HL-60 (cell line): ENCODE data around the gene PSMD1.

ENCODE experiments used
- DNase-seq, 2 experiments: peaks; one replicate each; pipeline ENCODE4 v3.0.0-alpha.2; 2010 to 2020; ENCODE audit warnings: low read depth in 1 of 2, low spot score in 1 of 2
- H3K27ac ChIP-seq: fragments of 250-450 bp; sonication (Bioruptor Pico); replicated peaks from 2 replicates; pipeline ENCODE4 v1.5.1; 2020; ENCODE audit warnings: mild to moderate bottlenecking, moderate library complexity
- H3K27me3 ChIP-seq: fragments of 250-450 bp; sonication (Bioruptor Pico); 2 replicates; pipeline ENCODE4 v1.5.1; 2021; ENCODE audit warnings: mild to moderate bottlenecking, moderate library complexity; ENCODE audit not compliant: insufficient read depth, poor library complexity, severe bottlenecking
- H3K4me3 ChIP-seq: replicated peaks from 2 replicates; pipeline ENCODE4 v1.5.1; 2011; ENCODE audit warnings: mild to moderate bottlenecking, control low read depth, low read length; ENCODE audit not compliant: insufficient read depth
- GABPA ChIP-seq: IDR thresholded peaks from 2 replicates; pipeline ENCODE4 v1.6.1; 2012; ENCODE audit warnings: low read depth
- POLR2AphosphoS5 ChIP-seq: IDR thresholded peaks from 2 replicates; pipeline ENCODE4 v1.6.1; 2012; ENCODE audit warnings: low read depth
- SPI1 ChIP-seq: IDR thresholded peaks from 2 replicates; pipeline ENCODE4 v1.6.1; 2012; ENCODE audit warnings: low read depth, mild to moderate bottlenecking, borderline replicate concordance
- TF ChIP-seq, protein P1 (sequence below): IDR thresholded peaks from 2 replicates; pipeline ENCODE4 v1.6.1; 2012; ENCODE audit warnings: low read depth; ENCODE audit not compliant: insufficient replicate concordance
- TF ChIP-seq, protein P2 (sequence below): IDR thresholded peaks from one replicate; pipeline ENCODE4 v1.5.1; 2011; ENCODE audit warnings: low read length, control low read depth, inconsistent platforms; ENCODE audit not compliant: insufficient read depth

PSMD1 gene

DNA sequence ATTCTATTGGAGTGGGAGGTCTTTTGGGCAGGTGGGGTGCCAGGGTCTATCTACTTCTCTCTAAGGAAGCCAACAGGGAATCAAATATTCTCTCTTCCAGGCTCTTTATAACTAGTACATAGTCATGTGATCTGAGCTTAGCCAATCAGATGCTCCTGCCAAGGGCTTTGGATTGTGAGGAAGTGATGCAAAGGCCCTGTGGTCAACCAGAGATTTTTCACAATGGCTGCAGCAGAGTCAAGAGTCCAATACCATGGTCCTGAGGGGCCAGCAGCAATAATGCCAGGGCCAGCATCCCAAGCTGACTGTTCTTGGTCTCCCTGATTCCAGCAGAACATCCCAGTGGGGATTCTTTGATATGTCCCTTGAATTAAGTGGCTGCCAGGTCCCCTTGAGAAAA is 27.8 kb upstream of the PSMD1 start:
- no peak for DNase-seq
- TF ChIP-seq, protein P1, sequence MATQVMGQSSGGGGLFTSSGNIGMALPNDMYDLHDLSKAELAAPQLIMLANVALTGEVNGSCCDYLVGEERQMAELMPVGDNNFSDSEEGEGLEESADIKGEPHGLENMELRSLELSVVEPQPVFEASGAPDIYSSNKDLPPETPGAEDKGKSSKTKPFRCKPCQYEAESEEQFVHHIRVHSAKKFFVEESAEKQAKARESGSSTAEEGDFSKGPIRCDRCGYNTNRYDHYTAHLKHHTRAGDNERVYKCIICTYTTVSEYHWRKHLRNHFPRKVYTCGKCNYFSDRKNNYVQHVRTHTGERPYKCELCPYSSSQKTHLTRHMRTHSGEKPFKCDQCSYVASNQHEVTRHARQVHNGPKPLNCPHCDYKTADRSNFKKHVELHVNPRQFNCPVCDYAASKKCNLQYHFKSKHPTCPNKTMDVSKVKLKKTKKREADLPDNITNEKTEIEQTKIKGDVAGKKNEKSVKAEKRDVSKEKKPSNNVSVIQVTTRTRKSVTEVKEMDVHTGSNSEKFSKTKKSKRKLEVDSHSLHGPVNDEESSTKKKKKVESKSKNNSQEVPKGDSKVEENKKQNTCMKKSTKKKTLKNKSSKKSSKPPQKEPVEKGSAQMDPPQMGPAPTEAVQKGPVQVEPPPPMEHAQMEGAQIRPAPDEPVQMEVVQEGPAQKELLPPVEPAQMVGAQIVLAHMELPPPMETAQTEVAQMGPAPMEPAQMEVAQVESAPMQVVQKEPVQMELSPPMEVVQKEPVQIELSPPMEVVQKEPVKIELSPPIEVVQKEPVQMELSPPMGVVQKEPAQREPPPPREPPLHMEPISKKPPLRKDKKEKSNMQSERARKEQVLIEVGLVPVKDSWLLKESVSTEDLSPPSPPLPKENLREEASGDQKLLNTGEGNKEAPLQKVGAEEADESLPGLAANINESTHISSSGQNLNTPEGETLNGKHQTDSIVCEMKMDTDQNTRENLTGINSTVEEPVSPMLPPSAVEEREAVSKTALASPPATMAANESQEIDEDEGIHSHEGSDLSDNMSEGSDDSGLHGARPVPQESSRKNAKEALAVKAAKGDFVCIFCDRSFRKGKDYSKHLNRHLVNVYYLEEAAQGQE: no peak
- no peak for TF ChIP-seq SPI1
- TF ChIP-seq GABPA: no peak
- TF ChIP-seq POLR2AphosphoS5: no peak
- TF ChIP-seq, protein P2, sequence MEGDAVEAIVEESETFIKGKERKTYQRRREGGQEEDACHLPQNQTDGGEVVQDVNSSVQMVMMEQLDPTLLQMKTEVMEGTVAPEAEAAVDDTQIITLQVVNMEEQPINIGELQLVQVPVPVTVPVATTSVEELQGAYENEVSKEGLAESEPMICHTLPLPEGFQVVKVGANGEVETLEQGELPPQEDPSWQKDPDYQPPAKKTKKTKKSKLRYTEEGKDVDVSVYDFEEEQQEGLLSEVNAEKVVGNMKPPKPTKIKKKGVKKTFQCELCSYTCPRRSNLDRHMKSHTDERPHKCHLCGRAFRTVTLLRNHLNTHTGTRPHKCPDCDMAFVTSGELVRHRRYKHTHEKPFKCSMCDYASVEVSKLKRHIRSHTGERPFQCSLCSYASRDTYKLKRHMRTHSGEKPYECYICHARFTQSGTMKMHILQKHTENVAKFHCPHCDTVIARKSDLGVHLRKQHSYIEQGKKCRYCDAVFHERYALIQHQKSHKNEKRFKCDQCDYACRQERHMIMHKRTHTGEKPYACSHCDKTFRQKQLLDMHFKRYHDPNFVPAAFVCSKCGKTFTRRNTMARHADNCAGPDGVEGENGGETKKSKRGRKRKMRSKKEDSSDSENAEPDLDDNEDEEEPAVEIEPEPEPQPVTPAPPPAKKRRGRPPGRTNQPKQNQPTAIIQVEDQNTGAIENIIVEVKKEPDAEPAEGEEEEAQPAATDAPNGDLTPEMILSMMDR: no peak
- H3K27ac ChIP-seq: no peak overlapping the region

DNA sequence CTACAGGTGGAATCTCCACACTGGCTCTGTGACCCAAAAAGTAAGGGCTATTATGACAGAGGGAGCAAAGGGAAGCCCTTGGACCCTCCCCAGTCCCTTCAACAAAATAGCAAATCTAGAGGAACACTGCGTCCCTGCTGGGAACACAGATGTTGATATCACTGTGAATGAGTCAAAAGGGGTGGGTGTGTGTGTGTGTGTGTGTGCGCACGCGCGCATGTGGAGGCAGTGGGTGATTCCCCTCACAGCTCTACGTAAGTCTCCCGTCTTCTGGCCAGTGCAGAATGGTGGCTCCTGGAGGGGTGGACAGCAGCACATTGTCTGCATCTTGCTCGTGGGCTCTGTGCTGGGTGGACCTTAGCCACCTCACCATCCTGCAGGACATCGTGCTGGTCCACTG is 27.1 kb upstream of the PSMD1 start:
- TF ChIP-seq SPI1: no peak
- TF ChIP-seq, protein P2: no peak
- TF ChIP-seq POLR2AphosphoS5: no peak
- no peak for TF ChIP-seq GABPA
- TF ChIP-seq, protein P1: no peak
- no peak for DNase-seq
- Histone ChIP-seq H3K27ac (no peak overlapping the region), H3K4me3 (no peak overlapping the region), H3K27me3 (peaks cover 5% of the 10 kb centered on the region)

More for the DNA sequence above, 27.8 kb upstream of the PSMD1 start:
- H3K4me3 ChIP-seq: no peak overlapping the region
- peaks cover 5% of the 10 kb centered on the region for H3K27me3 ChIP-seq

DNA sequence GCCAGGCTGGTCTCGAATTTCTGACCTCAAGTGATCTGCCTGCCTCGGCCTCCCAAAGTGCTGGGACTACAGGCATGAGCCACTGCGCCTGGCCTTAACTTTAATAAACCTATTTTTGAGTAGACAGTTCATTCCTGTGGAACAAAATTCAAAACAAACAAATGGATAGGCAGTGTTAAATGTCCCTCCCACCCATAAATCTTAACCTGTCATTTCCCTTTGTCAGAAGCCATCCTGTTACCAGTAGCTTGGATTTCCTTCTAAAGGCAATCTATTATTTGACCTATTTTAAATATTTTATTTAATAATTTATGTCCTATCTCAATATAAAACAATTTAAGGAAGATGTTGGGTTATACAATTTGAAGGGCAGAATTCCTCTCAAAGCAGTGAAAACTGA is 25.9 kb upstream of the PSMD1 start:
- H3K4me3 ChIP-seq: no peak overlapping the region
- DNase-seq: no peak
- no peak overlapping the region for H3K27ac ChIP-seq
- TF ChIP-seq, protein P2: no peak
- TF ChIP-seq SPI1 (no peak), POLR2AphosphoS5 (no peak), GABPA (no peak)
- TF ChIP-seq, protein P1: no peak
- peaks cover 10% of the 10 kb centered on the region for H3K27me3 ChIP-seq
